DND-41 (cell line): ENCODE measurements around the gene ANAPC5.
"Not testable (repeated sequence)": the region's sequence is repeated elsewhere in the genome, so short reads cannot be mapped to it uniquely, and the experiment has no call there.

ENCODE experiments used
- ATAC-seq: fragments of 200-7000 bp; cut with Tn5 transposase; 3 replicates; pipeline ENCODE4 v1.9.1; 2021; ENCODE audit warnings: low read depth; ENCODE audit not compliant: insufficient read depth
- DNase-seq: peaks from one replicate; pipeline ENCODE4 v3.0.0-alpha.2; 2020
- H2AFZ ChIP-seq: 2 replicates; pipeline ENCODE4 v1.6.0; 2012; ENCODE audit warnings: low read depth, low read length
- H3K27ac ChIP-seq: 2 replicates; pipeline ENCODE4 v1.5.1; 2012; ENCODE audit warnings: low read length, inconsistent platforms
- H3K27me3 ChIP-seq: fragments of 200-600 bp; sonication (generic); 2 replicates; pipeline ENCODE4 v1.6.0; 2012; ENCODE audit warnings: low read length, mild to moderate bottlenecking, inconsistent platforms; ENCODE audit not compliant: insufficient read depth, poor library complexity
- H3K36me3 ChIP-seq: 2 replicates; pipeline ENCODE4 v1.5.1; 2012; ENCODE audit warnings: low read length, inconsistent platforms; ENCODE audit not compliant: insufficient read depth
- H3K4me1 ChIP-seq: 2 replicates; pipeline ENCODE4 v1.5.1; 2012; ENCODE audit warnings: mild to moderate bottlenecking, low read length; ENCODE audit not compliant: insufficient read depth
- H3K4me2 ChIP-seq: 2 replicates; pipeline ENCODE4 v1.6.0; 2012; ENCODE audit warnings: mild to moderate bottlenecking, moderate library complexity, low read length, inconsistent platforms; ENCODE audit not compliant: insufficient read depth
- H3K4me3 ChIP-seq, 2 experiments: fragments of 200-600 bp in 1 of 2; shearing (Covaris generic) in 1 of 2; 2 replicates each; pipeline ENCODE4 v1.5.1; 2012 to 2016; ENCODE audit warnings: inconsistent platforms in 2 of 2, low read length in 2 of 2, mild to moderate bottlenecking in 2 of 2, low read depth in 1 of 2, moderate library complexity in 1 of 2
- H3K79me2 ChIP-seq: 2 replicates; pipeline ENCODE4 v1.6.0; 2012; ENCODE audit warnings: low read length, inconsistent platforms; ENCODE audit not compliant: insufficient read depth
- H3K9ac ChIP-seq: 2 replicates; pipeline ENCODE4 v1.6.0; 2012; ENCODE audit warnings: low read depth, mild to moderate bottlenecking, inconsistent platforms, low read length, moderate library complexity
- H3K9me3 ChIP-seq: 2 replicates; pipeline ENCODE4 v1.5.1; 2012; ENCODE audit warnings: low read length, moderate library complexity, mild to moderate bottlenecking, inconsistent platforms; ENCODE audit not compliant: insufficient read depth, severe bottlenecking
- H4K20me1 ChIP-seq: 2 replicates; pipeline ENCODE4 v1.6.0; 2012; ENCODE audit warnings: low read length; ENCODE audit not compliant: insufficient read depth
- CTCF ChIP-seq: IDR thresholded peaks from 2 replicates; pipeline ENCODE4 v1.5.1; 2012; ENCODE audit warnings: borderline replicate concordance, low read length, moderate library complexity, mild to moderate bottlenecking; ENCODE audit not compliant: poor library complexity, severe bottlenecking; ENCODE audit errors: extremely low read depth
- EZH2 ChIP-seq: IDR thresholded peaks from 3 replicates; pipeline ENCODE4 v1.6.1; 2012; ENCODE audit warnings: borderline replicate concordance, low read depth, mild to moderate bottlenecking, moderate library complexity, low read length, inconsistent platforms; ENCODE audit not compliant: severe bottlenecking

The ANAPC5 gene

GRCh38 chr12:121376754-121377697 is 24.8 kb upstream of the ANAPC5 start:
- no peak overlapping the region for H3K4me2 ChIP-seq
- no peak for TF ChIP-seq EZH2
- no peak for TF ChIP-seq CTCF
- no peaks in the 10 kb centered on the region for H3K36me3 ChIP-seq
- no peaks in the 10 kb centered on the region for H3K27me3 ChIP-seq
- no peak overlapping the region for H3K27ac ChIP-seq
- H4K20me1 ChIP-seq: no peaks in the 10 kb centered on the region
- no peaks in the 10 kb centered on the region for H3K79me2 ChIP-seq
- no peaks in the 10 kb centered on the region for H3K4me1 ChIP-seq
- DNase-seq: no peak
- H3K4me3 ChIP-seq: no peak overlapping the region
- H2AFZ ChIP-seq: no peak overlapping the region
- no peak overlapping the region for H3K9ac ChIP-seq
- H3K9me3 ChIP-seq: no peaks in the 10 kb centered on the region
- ATAC-seq: no peak

GRCh38 chr12:121374945-121375584 is 22.9 kb upstream of the ANAPC5 start:
- not testable (repeated sequence) for DNase-seq, H3K4me2 ChIP-seq, H3K4me1 ChIP-seq, H3K9me3 ChIP-seq, H4K20me1 ChIP-seq, H3K9ac ChIP-seq, H3K36me3 ChIP-seq, H3K79me2 ChIP-seq, H2AFZ ChIP-seq, H3K27me3 ChIP-seq, ATAC-seq, H3K4me3 ChIP-seq, H3K27ac ChIP-seq

GRCh38 chr12:121374336-121374735 is 22.1 kb upstream of the ANAPC5 start:
- not testable (repeated sequence) for H3K4me3 ChIP-seq, ATAC-seq, DNase-seq, H3K27ac ChIP-seq, H2AFZ ChIP-seq, H3K4me1 ChIP-seq, H3K27me3 ChIP-seq, H4K20me1 ChIP-seq, H3K9ac ChIP-seq, H3K4me2 ChIP-seq, H3K9me3 ChIP-seq, H3K79me2 ChIP-seq, H3K36me3 ChIP-seq

- H3K9ac ChIP-seq: no peak overlapping the region
- H4K20me1 ChIP-seq: no peaks in the 10 kb centered on the region
- no peak overlapping the region for H3K4me2 ChIP-seq
- H3K27me3 ChIP-seq: no peaks in the 10 kb centered on the region
- H2AFZ ChIP-seq: no peak overlapping the region
- TF ChIP-seq CTCF: no peak
- TF ChIP-seq EZH2: no peak
- no peaks in the 10 kb centered on the region for H3K4me1 ChIP-seq
- H3K79me2 ChIP-seq: no peaks in the 10 kb centered on the region
- ATAC-seq (no peak), DNase-seq (no peak)
- H3K4me3 ChIP-seq: no peak overlapping the region
- no peak overlapping the region for H3K27ac ChIP-seq
- no peaks in the 10 kb centered on the region for H3K36me3 ChIP-seq
- no peaks in the 10 kb centered on the region for H3K9me3 ChIP-seq
These were observed 21.5 kb upstream of the ANAPC5 start for GRCh38 chr12:121373755-121374154.
